Lower leg skin (tissue), 3 donors: ENCODE results near the gene CREB5.

Experiments used
- POLR2A ChIP-seq, 2 donors: fragments of 450-650 bp; IDR thresholded peaks; one replicate each; pipeline ENCODE4 v1.6.1; 2016 to 2017; ENCODE audit warnings: antibody characterized with exemption in 2 of 2, mild to moderate bottlenecking in 1 of 2, moderate library complexity in 1 of 2
- TF ChIP-seq, protein P1 (sequence below), 3 donors: fragments of 450-650 bp; IDR thresholded peaks; one replicate each; pipeline ENCODE4 v1.5.1; 2016; ENCODE audit warnings: antibody characterized with exemption in 3 of 3, mild to moderate bottlenecking in 3 of 3, moderate library complexity in 2 of 3

- no peak for TF ChIP-seq POLR2A (IDR thresholded peaks at IDR 0.05)
- TF ChIP-seq, protein P1, sequence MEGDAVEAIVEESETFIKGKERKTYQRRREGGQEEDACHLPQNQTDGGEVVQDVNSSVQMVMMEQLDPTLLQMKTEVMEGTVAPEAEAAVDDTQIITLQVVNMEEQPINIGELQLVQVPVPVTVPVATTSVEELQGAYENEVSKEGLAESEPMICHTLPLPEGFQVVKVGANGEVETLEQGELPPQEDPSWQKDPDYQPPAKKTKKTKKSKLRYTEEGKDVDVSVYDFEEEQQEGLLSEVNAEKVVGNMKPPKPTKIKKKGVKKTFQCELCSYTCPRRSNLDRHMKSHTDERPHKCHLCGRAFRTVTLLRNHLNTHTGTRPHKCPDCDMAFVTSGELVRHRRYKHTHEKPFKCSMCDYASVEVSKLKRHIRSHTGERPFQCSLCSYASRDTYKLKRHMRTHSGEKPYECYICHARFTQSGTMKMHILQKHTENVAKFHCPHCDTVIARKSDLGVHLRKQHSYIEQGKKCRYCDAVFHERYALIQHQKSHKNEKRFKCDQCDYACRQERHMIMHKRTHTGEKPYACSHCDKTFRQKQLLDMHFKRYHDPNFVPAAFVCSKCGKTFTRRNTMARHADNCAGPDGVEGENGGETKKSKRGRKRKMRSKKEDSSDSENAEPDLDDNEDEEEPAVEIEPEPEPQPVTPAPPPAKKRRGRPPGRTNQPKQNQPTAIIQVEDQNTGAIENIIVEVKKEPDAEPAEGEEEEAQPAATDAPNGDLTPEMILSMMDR (IDR thresholded peaks at IDR 0.05): no peak
Observed at GRCh38 chr7:28835800-28836199, 423.5 kb downstream of the CREB5 start.
